Keratinocyte (primary cell): Measurements from ENCODE around the gene ROS1. TPM values are rescaled to one million over a fixed set of nuclear protein-coding genes. Genes with fewer than 3 reads are reported as not detected.

Source experiments
- DNase-seq: peaks from one replicate; pipeline ENCODE4 v3.0.0-alpha.2; 2011; ENCODE audit warnings: low read depth, missing footprints, low spot score
- FAIRE-seq: peaks from 2 replicates; lab custom pipeline; 2011; peaks lifted over from hg19 to GRCh38; lab: Jason Lieb, UNC
- H2AFZ ChIP-seq: 2 replicates; pipeline ENCODE4 v1.6.0; 2012; ENCODE audit warnings: low read length, control low read depth, inconsistent platforms; ENCODE audit not compliant: control insufficient read depth
- H3K27ac ChIP-seq: 2 replicates; pipeline ENCODE4 v1.5.1; 2011; ENCODE audit warnings: low read length; ENCODE audit not compliant: control insufficient read depth, insufficient read depth
- H3K27me3 ChIP-seq: 3 replicates; pipeline ENCODE4 v1.6.0; 2011; ENCODE audit warnings: low read length; ENCODE audit not compliant: control insufficient read depth, insufficient read depth; ENCODE audit errors: extremely low read depth
- H3K36me3 ChIP-seq, 2 experiments: 2 replicates in 1 of 2; 3 replicates in 1 of 2; pipeline ENCODE4 v1.5.1; 2011; ENCODE audit warnings: low read length in 2 of 2, mild to moderate bottlenecking in 1 of 2; ENCODE audit not compliant: control insufficient read depth in 2 of 2, insufficient read depth in 2 of 2; ENCODE audit errors: extremely low read depth in 1 of 2
- H3K4me1 ChIP-seq: 3 replicates; pipeline ENCODE4 v1.5.1; 2011; ENCODE audit warnings: low read length; ENCODE audit not compliant: control insufficient read depth, insufficient read depth; ENCODE audit errors: extremely low read depth
- H3K4me2 ChIP-seq: 3 replicates; pipeline ENCODE4 v1.6.0; 2011; ENCODE audit warnings: low read depth, low read length; ENCODE audit not compliant: control insufficient read depth, insufficient read depth; ENCODE audit errors: extremely low read depth
- H3K4me3 ChIP-seq, 3 experiments: fragments of 200-600 bp in 1 of 3; sonication (generic) in 1 of 3; 2 replicates in 2 of 3; 3 replicates in 1 of 3; pipeline ENCODE4 v1.5.1; 2011 to 2016; ENCODE audit warnings: low read length in 3 of 3, mild to moderate bottlenecking in 3 of 3, control low read depth in 2 of 3, inconsistent platforms in 1 of 3, low read depth in 1 of 3, mixed read lengths in 1 of 3, mixed run types in 1 of 3, moderate library complexity in 1 of 3; ENCODE audit not compliant: control insufficient read depth in 2 of 3, insufficient read depth in 2 of 3; ENCODE audit errors: extremely low read depth in 1 of 3
- H3K79me2 ChIP-seq: 2 replicates; pipeline ENCODE4 v1.6.0; 2012; ENCODE audit warnings: low read length; ENCODE audit not compliant: control insufficient read depth, insufficient read depth
- H3K9ac ChIP-seq: 3 replicates; pipeline ENCODE4 v1.6.0; 2011; ENCODE audit warnings: low read length; ENCODE audit not compliant: control insufficient read depth, insufficient read depth; ENCODE audit errors: extremely low read depth
- H3K9me1 ChIP-seq: 3 replicates; pipeline ENCODE4 v1.6.0; 2011; ENCODE audit warnings: low read length; ENCODE audit not compliant: control insufficient read depth, insufficient read depth; ENCODE audit errors: extremely low read depth
- H3K9me3 ChIP-seq: 2 replicates; pipeline ENCODE4 v1.5.1; 2012; ENCODE audit warnings: low read depth, low read length; ENCODE audit not compliant: control insufficient read depth
- H4K20me1 ChIP-seq: 3 replicates; pipeline ENCODE4 v1.6.0; 2011; ENCODE audit warnings: low read length; ENCODE audit not compliant: control insufficient read depth, insufficient read depth; ENCODE audit errors: extremely low read depth
- EZH2 ChIP-seq: IDR thresholded peaks from one replicate; pipeline ENCODE4 v1.6.1; 2012; ENCODE audit warnings: inconsistent platforms, mild to moderate bottlenecking, low read length, moderate library complexity
- dilution Hi-C: fragments of 300-500 bp; cut with MboI; formaldehyde crosslinking; loops from one replicate; pipeline ENCODE4 v1.7.0; 2020; ENCODE audit warnings: low sequenced_read_pairs; ENCODE audit not compliant: extremely low pct_ligation_motif_present
- polyA plus RNA-seq, 5 experiments: library from polyadenylated mRNA; depleted of rRNA in 3 of 5; stranded (reverse) in 3 of 5; stranded (forward) in 1 of 5; unstranded in 1 of 5; fragments of >200 nt; gene quantifications; 1 replicate in 1 of 5; 2 replicates in 3 of 5; 3 replicates in 1 of 5; pipeline versions ENCODE4 v1.2.1 to v1.2.3, GENCODE V29; 2011 to 2012; ENCODE audit warnings: missing spikeins in 2 of 5, low read depth in 1 of 5, low replicate concordance in 1 of 5
- TF ChIP-seq, protein P1 (sequence below), 3 experiments: IDR thresholded peaks in 1 of 3; conservative IDR thresholded peaks in 1 of 3; optimal IDR thresholded peaks in 1 of 3; 2 replicates in 2 of 3; 3 replicates in 1 of 3; pipeline versions ENCODE3 to v1.5.1; 2011; ENCODE audit warnings: low read length in 3 of 3, mild to moderate bottlenecking in 3 of 3, moderate library complexity in 2 of 3, control low read depth in 1 of 3, inconsistent platforms in 1 of 3; ENCODE audit not compliant: insufficient read depth in 2 of 3; ENCODE audit errors: extremely low read depth in 1 of 3

ROS1 gene
- polyA plus RNA-seq, 1 donor (not counting 4 experiments of a cell fraction or from before 2014, with no cell fraction given) = 0.16 TPM

GRCh38 chr6:117354671-117355070 lies 71.1 kb downstream of the ROS1 start:
- H3K4me1 ChIP-seq = no peaks in the 10 kb centered on the region
- FAIRE-seq (no peak), DNase-seq (no peak)
- H3K27me3 ChIP-seq = no peaks in the 10 kb centered on the region
- no peaks in the 10 kb centered on the region for H3K9me1 ChIP-seq
- H3K9me3 ChIP-seq = no peaks in the 10 kb centered on the region
- dilution Hi-C loops = no loop called here
- TF ChIP-seq, protein P1, sequence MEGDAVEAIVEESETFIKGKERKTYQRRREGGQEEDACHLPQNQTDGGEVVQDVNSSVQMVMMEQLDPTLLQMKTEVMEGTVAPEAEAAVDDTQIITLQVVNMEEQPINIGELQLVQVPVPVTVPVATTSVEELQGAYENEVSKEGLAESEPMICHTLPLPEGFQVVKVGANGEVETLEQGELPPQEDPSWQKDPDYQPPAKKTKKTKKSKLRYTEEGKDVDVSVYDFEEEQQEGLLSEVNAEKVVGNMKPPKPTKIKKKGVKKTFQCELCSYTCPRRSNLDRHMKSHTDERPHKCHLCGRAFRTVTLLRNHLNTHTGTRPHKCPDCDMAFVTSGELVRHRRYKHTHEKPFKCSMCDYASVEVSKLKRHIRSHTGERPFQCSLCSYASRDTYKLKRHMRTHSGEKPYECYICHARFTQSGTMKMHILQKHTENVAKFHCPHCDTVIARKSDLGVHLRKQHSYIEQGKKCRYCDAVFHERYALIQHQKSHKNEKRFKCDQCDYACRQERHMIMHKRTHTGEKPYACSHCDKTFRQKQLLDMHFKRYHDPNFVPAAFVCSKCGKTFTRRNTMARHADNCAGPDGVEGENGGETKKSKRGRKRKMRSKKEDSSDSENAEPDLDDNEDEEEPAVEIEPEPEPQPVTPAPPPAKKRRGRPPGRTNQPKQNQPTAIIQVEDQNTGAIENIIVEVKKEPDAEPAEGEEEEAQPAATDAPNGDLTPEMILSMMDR (optimal IDR thresholded peaks at IDR 0.05 in 1 of 3, IDR thresholded peaks at IDR 0.05 in 1 of 3, conservative IDR thresholded peaks at IDR 0.05 in 1 of 3; ENCODE audit: extremely low read depth in 1 of 3, insufficient read depth in 2 of 3, low read length in 3 of 3) = no peak
- TF ChIP-seq EZH2 = no peak
- no peak overlapping the region for H3K9ac ChIP-seq
- no peaks in the 10 kb centered on the region for H4K20me1 ChIP-seq
- H3K4me2 ChIP-seq = no peak overlapping the region
- no peak overlapping the region for H3K27ac ChIP-seq
- H3K79me2 ChIP-seq = no peaks in the 10 kb centered on the region
- no peaks in the 10 kb centered on the region for H3K36me3 ChIP-seq
- no peak overlapping the region for H2AFZ ChIP-seq
- no peak overlapping the region for H3K4me3 ChIP-seq

GRCh38 chr6:117352466-117353081 lies 73.2 kb downstream of the ROS1 start:
- Histone ChIP-seq H3K27ac (no peak overlapping the region), H2AFZ (peak overlapping the region; percentile 45), H3K9ac (no peak overlapping the region), H3K9me3 (no peaks in the 10 kb centered on the region), H3K36me3 (no peaks in the 10 kb centered on the region), H3K27me3 (no peaks in the 10 kb centered on the region), H3K79me2 (no peaks in the 10 kb centered on the region), H3K4me3 (no peak overlapping the region), H3K4me2 (no peak overlapping the region), H4K20me1 (no peaks in the 10 kb centered on the region), H3K4me1 (no peaks in the 10 kb centered on the region), H3K9me1 (no peaks in the 10 kb centered on the region)
- FAIRE-seq = peak; percentile 69
- DNase-seq = no peak
- TF ChIP-seq, protein P1 (optimal IDR thresholded peaks at IDR 0.05 in 1 of 3, IDR thresholded peaks at IDR 0.05 in 1 of 3, conservative IDR thresholded peaks at IDR 0.05 in 1 of 3; ENCODE audit: extremely low read depth in 1 of 3, insufficient read depth in 2 of 3, low read length in 3 of 3) = peak in 2 of 3 experiments; percentile 55 to 57
- no peak for TF ChIP-seq EZH2
- dilution Hi-C loops = no loop called here
